Caki2 (cell line): ENCODE results near the gene PREP. TPM values are rescaled to one million over a fixed set of nuclear protein-coding genes. Genes with fewer than 3 reads are reported as not detected.
A peak's percentile ranks its signal among the peaks of the same experiment; 100 is the strongest.

Experiments used
- DNase-seq: peaks from one replicate; pipeline ENCODE4 v3.0.0-alpha.2; 2015; ENCODE audit warnings: low read depth
- in situ Hi-C: cut with HindIII; loops from 2 replicates; pipeline ENCODE4 v1.10.0; 2016; ENCODE audit warnings: low sequenced_read_pairs, low pct_unique_long_range_greater_than_20kb, mixed read lengths
- total RNA-seq: library from RNA; depleted of rRNA; stranded (reverse); fragments of >200 nt; shearing (Covaris generic); gene quantifications from 2 replicates; pipeline ENCODE4 v1.2.3, GENCODE V29; 2014; ENCODE audit warnings: low replicate concordance

The PREP gene
- total RNA-seq, 1 experiment from 2014 or later = 29.4 TPM

GRCh38 chr6:105401247-105402089, 1.4 kb downstream of the PREP start:
- DNase-seq = no peak
- in situ Hi-C loops = no loop called here

- no peak for DNase-seq
- in situ Hi-C loops = no loop called here
Observed at GRCh38 chr6:105400501-105400900, 2.4 kb downstream of the PREP start.

DNA sequence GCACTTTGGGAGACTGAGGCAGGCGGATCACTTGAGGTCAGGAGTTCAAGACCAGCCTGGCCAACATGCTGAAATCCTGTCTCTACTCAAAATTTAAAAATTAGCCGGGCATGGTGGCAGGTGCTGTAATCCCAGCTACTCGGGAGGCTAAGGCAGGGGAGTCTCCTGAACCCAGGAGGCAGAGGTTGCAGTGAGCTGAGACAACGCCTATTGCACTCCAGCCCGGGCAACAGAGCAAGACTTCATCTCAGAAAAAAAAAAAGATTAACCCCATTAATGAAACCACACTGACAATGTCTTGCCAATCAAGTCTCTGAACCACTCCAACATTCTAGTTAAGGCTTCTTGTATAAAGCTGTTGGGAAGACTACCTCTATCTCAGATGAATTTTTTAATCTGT, 4.0 kb downstream of the PREP start:
- in situ Hi-C loops = no loop called here
- DNase-seq = no peak

DNA sequence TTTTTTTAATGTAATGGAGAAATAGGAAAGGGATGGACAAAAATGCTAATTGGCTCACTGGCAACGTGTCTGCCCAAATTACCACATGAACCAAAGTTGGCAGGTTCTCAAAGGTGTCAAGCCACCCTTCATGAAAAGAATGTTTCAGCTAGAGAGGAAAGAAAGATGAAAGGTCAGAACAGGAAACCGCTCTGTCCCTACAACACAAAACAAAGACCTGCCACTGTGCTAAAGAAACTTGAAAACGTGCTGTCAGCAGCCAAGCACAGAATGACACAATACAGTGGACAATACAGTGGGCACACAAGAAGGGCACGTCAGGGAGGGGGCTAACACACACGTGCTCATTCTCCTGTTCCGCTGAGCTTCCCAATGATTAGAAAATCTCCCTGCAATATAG, 4.9 kb downstream of the PREP start:
- in situ Hi-C loops = no loop called here
- no peak for DNase-seq

DNA sequence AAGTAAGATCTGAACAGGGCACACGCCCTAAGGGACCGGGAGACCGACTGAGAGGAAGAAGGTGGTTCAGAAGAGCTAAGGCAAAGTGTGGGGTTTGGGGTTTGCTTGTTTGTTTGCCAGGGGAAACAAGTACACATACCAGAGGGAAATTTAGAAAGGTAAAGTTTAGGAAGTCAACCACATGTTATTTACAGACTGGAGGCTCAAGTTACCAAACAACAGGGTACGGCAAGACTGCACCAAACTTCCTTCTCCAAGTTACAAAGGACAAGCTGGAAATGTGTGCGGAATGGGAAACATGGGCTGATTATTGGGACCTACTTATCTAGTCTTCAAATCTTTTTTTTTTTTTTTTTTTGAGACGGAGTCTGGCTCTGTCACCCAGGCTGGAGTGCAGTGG, 11.2 kb downstream of the PREP start:
- in situ Hi-C loops = no loop called here
- no peak for DNase-seq

- no peak for DNase-seq
- in situ Hi-C loops = no loop called here
Observed at GRCh38 chr6:105389543-105389942, 13.3 kb downstream of the PREP start.

- in situ Hi-C loops = no loop called here
- no peak for DNase-seq
Observed at GRCh38 chr6:105388392-105388791, 14.5 kb downstream of the PREP start.

GRCh38 chr6:105384004-105384403, 18.9 kb downstream of the PREP start:
- DNase-seq = peak; percentile 38
- in situ Hi-C loops = no loop called here

GRCh38 chr6:105382958-105383357, 19.9 kb downstream of the PREP start:
- in situ Hi-C loops = no loop called here
- no peak for DNase-seq

GRCh38 chr6:105382496-105382895, 20.4 kb downstream of the PREP start:
- DNase-seq = no peak
- in situ Hi-C loops = no loop called here

DNA sequence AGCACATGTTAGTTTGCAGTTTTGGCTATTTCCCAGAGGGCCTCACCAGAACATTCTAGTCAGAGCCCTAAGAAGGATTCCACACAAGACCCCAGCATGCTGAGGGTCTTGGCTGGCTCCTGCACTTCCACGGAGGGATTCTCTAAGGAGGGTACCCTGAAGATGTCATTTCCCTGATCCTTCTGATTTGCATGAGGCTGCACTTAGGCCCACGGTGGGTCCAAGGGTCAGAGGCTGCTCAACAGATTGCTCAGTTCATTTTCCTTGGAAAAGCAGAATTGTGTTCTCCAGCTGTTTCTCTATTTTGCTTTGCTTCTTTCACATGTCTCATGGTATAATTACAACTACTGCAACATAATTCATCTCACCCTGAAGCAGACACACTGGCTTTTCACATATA, 22.2 kb downstream of the PREP start:
- in situ Hi-C loops = no loop called here
- no peak for DNase-seq

GRCh38 chr6:105375797-105376196, 27.1 kb downstream of the PREP start:
- in situ Hi-C loops = no loop called here

GRCh38 chr6:105374010-105374420, 28.9 kb downstream of the PREP start:
- no peak for DNase-seq
- in situ Hi-C loops = no loop called here

More at GRCh38 chr6:105375797-105376196, 27.1 kb downstream of the PREP start:
- DNase-seq = no peak

- in situ Hi-C loops = no loop called here
- DNase-seq = no peak
Observed at GRCh38 chr6:105373481-105373880, 29.4 kb downstream of the PREP start.

DNA sequence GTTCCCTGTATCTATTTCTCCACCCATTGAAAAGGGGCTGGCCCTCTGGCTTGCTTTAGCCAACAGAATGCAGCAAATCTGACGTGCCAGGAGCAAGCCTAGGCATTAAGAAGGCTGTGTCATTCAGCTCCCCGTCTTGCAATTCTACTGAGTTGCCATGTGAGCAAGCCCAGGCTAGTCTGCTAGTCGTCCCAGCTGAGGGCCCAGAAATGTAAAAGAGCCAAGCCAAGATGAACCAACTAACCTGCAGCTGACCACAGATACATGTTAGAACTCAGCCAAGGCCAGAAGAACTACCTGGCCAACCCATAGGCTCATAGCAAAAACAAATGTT, 30.1 kb downstream of the PREP start:
- DNase-seq = no peak
- in situ Hi-C loops = no loop called here

GRCh38 chr6:105372142-105372848, 30.6 kb downstream of the PREP start:
- in situ Hi-C loops = no loop called here
- no peak for DNase-seq

- in situ Hi-C loops = no loop called here
Observed at GRCh38 chr6:105370351-105370750, 32.5 kb downstream of the PREP start.

DNA sequence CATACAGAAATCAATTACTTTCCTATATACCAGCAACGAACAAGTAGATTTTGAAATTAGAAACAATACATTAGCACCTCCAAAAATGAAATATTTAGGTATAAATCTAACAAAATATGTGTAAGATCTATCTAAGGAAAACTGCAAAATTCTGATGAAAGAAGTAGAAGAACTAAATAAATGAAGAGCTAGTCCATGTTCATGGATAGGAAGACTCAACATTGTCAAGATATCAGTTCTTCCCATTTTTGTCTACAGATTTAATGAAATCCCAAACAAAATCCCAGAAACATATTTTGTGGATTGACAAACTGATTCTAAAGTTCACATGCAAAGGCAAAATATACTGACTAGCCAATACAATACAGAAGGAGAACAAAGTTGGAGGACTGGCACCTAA, 33.7 kb downstream of the PREP start:
- no peak for DNase-seq
- in situ Hi-C loops = no loop called here

More at GRCh38 chr6:105370351-105370750, 32.5 kb downstream of the PREP start:
- DNase-seq = no peak

DNA sequence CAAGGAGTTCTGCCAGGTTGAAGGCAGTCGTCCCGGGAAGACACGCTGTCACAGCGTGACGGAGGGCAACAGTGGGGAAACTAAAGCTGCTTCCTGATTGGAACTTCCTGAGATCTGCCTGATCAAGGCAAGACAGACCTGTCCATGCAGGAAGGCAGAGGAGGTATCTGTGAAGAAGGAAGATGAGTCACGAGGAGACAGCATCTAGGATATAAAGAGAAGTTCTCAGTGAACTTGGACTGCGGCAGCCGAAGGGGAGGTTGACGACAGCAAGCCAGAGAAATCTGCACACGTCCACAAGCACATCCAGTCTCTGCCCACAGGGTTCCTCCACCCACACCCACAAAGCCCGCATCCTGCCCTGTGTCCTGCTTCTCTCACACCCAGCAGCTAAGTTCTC, 38.6 kb downstream of the PREP start:
- in situ Hi-C loops = no loop called here
- DNase-seq = no peak
